HepG2 (cell line): ENCODE measurements around the gene C3orf18. TPM values are rescaled to one million over a fixed set of nuclear protein-coding genes. Genes with fewer than 3 reads are reported as not detected.

Experiments
- ATAC-seq: fragments of 200-7000 bp; cut with Tn5 transposase; 3 replicates; pipeline ENCODE4 v1.9.1; 2020; ENCODE audit warnings: mild to moderate bottlenecking, moderate library complexity
- BruUV-seq: library from RNA; stranded (reverse); fragments of 400-500 nt; replicated peaks from 2 replicates; lab custom pipeline; 2021; lab: Mats Ljungman, UMichigan
- CTCF ChIA-PET: fragments of 300-600 bp; formaldehyde crosslinking; extraction: SDS; loops from one replicate; lab custom pipeline; 2021; ENCODE audit warnings: low total read pairs, inconsistent platforms, low intra/inter-chr PET ratio; lab: Yijun Ruan, JAX
- POLR2A ChIA-PET: fragments of 350-600 bp; sonication (Branson Sonifier 250); formaldehyde crosslinking; loops from one replicate; lab custom pipeline; 2020; ENCODE audit warnings: antibody characterized with exemption, inconsistent platforms; lab: Yijun Ruan, JAX
- DNase-seq: peaks from one replicate; pipeline ENCODE4 v3.0.0-alpha.2; 2015; ENCODE audit warnings: low spot score
- FAIRE-seq: peaks from 3 replicates; lab custom pipeline; 2011; peaks lifted over from hg19 to GRCh38; lab: Jason Lieb, UNC
- H2AFZ ChIP-seq: one replicate; pipeline ENCODE4 v1.6.1; 2011; ENCODE audit warnings: low read length, inconsistent platforms
- H3K27ac ChIP-seq: fragments of 300-600 bp; 3 replicates; pipeline ENCODE4 v1.8.0; 2011; ENCODE audit warnings: mixed run types, mild to moderate bottlenecking, mixed read lengths, low read length, inconsistent platforms; ENCODE audit not compliant: insufficient read depth; ENCODE audit errors: extremely low read length
- H3K27me3 ChIP-seq, 2 experiments: fragments of 200-600 bp in 1 of 2; 2 replicates in 1 of 2; 3 replicates in 1 of 2; pipeline versions ENCODE4 v1.6.0 to v1.8.0; 2011; ENCODE audit warnings: low read length in 2 of 2, mild to moderate bottlenecking in 2 of 2, moderate library complexity in 2 of 2, inconsistent platforms in 1 of 2; ENCODE audit not compliant: insufficient read depth in 2 of 2, control insufficient read depth in 1 of 2
- H3K36me3 ChIP-seq, 2 experiments: fragments of 200-600 bp in 1 of 2; replicated peaks in 1 of 2; 2 replicates in 1 of 2; 3 replicates in 1 of 2; pipeline versions ENCODE4 v1.5.1 to v1.8.0; 2011; ENCODE audit warnings: low read length in 2 of 2, inconsistent platforms in 1 of 2; ENCODE audit not compliant: insufficient read depth in 2 of 2, control insufficient read depth in 1 of 2
- H3K4me1 ChIP-seq: 2 replicates; pipeline ENCODE4 v1.5.1; 2012; ENCODE audit warnings: low read length, inconsistent platforms; ENCODE audit not compliant: insufficient read depth
- H3K4me2 ChIP-seq: 2 replicates; pipeline ENCODE4 v1.6.0; 2011; ENCODE audit warnings: low read depth, low read length, inconsistent platforms
- H3K4me3 ChIP-seq, 3 experiments: fragments of 200-600 bp in 1 of 3; sonication (generic), shearing (Covaris generic) in 1 of 3; replicated peaks in 1 of 3; 2 replicates each; pipeline ENCODE4 v1.5.1; 2011 to 2016; ENCODE audit warnings: low read length in 3 of 3, inconsistent platforms in 2 of 3, low read depth in 2 of 3, mild to moderate bottlenecking in 2 of 3, control low read depth in 1 of 3, mixed read lengths in 1 of 3; ENCODE audit not compliant: insufficient read depth in 1 of 3
- H3K79me2 ChIP-seq: one replicate; pipeline ENCODE4 v1.6.1; 2011; ENCODE audit warnings: low read length, inconsistent platforms; ENCODE audit not compliant: insufficient read depth
- H3K9ac ChIP-seq: 2 replicates; pipeline ENCODE4 v1.6.0; 2011; ENCODE audit warnings: mild to moderate bottlenecking, low read depth, low read length, inconsistent platforms; ENCODE audit not compliant: insufficient read depth
- H3K9me3 ChIP-seq: 2 replicates; pipeline ENCODE4 v1.5.1; 2012; ENCODE audit warnings: mild to moderate bottlenecking, low read length
- H4K20me1 ChIP-seq: 2 replicates; pipeline ENCODE4 v1.6.0; 2011; ENCODE audit warnings: inconsistent platforms, mild to moderate bottlenecking, low read length, moderate library complexity; ENCODE audit not compliant: insufficient read depth
- ETS1 ChIP-seq: sonication (generic); formaldehyde crosslinking; IDR thresholded peaks from 2 replicates; pipeline ENCODE4 v1.4.0; 2020; ENCODE audit warnings: missing genetic modification reagents
- FOSL2 ChIP-seq: sonication (generic); formaldehyde crosslinking; IDR thresholded peaks from 2 replicates; pipeline ENCODE4 v1.4.0; 2020; ENCODE audit warnings: missing genetic modification reagents
- HMGXB3 ChIP-seq: sonication (generic); formaldehyde crosslinking; IDR thresholded peaks from 2 replicates; pipeline ENCODE4 v1.4.0; 2020; ENCODE audit warnings: missing genetic modification reagents, borderline replicate concordance
- LCORL ChIP-seq, 2 experiments: fragments of 450-650 bp in 1 of 2; sonication (generic) in 1 of 2; formaldehyde crosslinking in 1 of 2; IDR thresholded peaks; 2 replicates each; pipeline versions ENCODE4 v1.5.0 to v1.6.1; 2017 to 2020; ENCODE audit warnings: antibody characterized with exemption in 1 of 2, missing genetic modification reagents in 1 of 2
- NCOA1 ChIP-seq: sonication (generic); formaldehyde crosslinking; IDR thresholded peaks from 2 replicates; pipeline ENCODE4 v1.9.0; 2021; ENCODE audit warnings: missing genetic modification reagents
- RERE ChIP-seq: IDR thresholded peaks from 2 replicates; pipeline ENCODE4 v1.6.1; 2016; ENCODE audit warnings: low read depth, missing genetic modification reagents, missing compliant biosample characterization
- ZFP36L2 ChIP-seq: sonication (generic); formaldehyde crosslinking; IDR thresholded peaks from 2 replicates; pipeline ENCODE4 v1.4.0; 2020; ENCODE audit warnings: missing genetic modification reagents
- WGBS: methylation state at CpG from one replicate; pipeline ENCODE4 v1.1.6; 2017; ENCODE audit warnings: low lambda C conversion rate; 5-methylcytosine and 5-hydroxymethylcytosine counted together
- in situ Hi-C: cut with HindIII; loops from 2 replicates; pipeline ENCODE4 v1.10.0; 2017; ENCODE audit warnings: low pct_unique_long_range_greater_than_20kb; ENCODE audit not compliant: extremely low pct_ligation_motif_present
- intact Hi-C: fragments of 100-400 bp; cut with micrococcal nuclease; formaldehyde crosslinking; loops from one replicate; pipeline ENCODE4 v1.10.0; 2022; ENCODE audit not compliant: unreplicated experiment
- polyA plus RNA-seq, 8 experiments: library from polyadenylated mRNA; depleted of rRNA in 3 of 8; stranded (reverse) in 7 of 8; unstranded in 1 of 8; fragments of >200 nt; fragmentation: Illumina TruSeq in 4 of 8; extraction: Trizol in 4 of 8; gene quantifications; 2 replicates each; pipeline versions ENCODE4 v1.2.1 to v1.2.3, GENCODE V29; 2011 to 2016; ENCODE audit warnings: low read depth in 4 of 8, missing spikeins in 1 of 8, mixed read lengths in 1 of 8; ENCODE audit not compliant: insufficient read depth in 1 of 8
- total RNA-seq, 5 experiments: library from RNA; depleted of rRNA; stranded (reverse); fragments of >200 nt; fragmentation: Illumina TruSeq; extraction: Trizol; gene quantifications; 2 replicates each; pipeline ENCODE4 v1.2.3, GENCODE V29; 2016; ENCODE audit warnings: low read depth in 1 of 5

Gene C3orf18
- total and polyA plus RNA-seq, 2 of the 13 experiments (the other 11 are each of a cell fraction or from before 2014, with no cell fraction given), result 1.6 to 4.8 TPM

GRCh38 chr3:50611464-50612233 lies 44.1 kb upstream of the C3orf18 start, which contains the start of gene CISH (continued):
- TF ChIP-seq ETS1, result 0 out of 2 replicates have a peak, but pooled peaks have one; percentile 60
- TF ChIP-seq, all 625 proteins: peak for 328

- BruUV-seq, result no TSS peak
- TF ChIP-seq HMGXB3 (CRISPR knock-in tag) (no peak), ZFP36L2 (CRISPR knock-in tag) (peak; percentile 9; the same call in 1 of the 2 replicates), LCORL (IDR thresholded peaks at IDR 0.05) (no peak), LCORL (CRISPR knock-in tag; IDR thresholded peaks at IDR 0.05) (0 out of 2 replicates have a peak, but pooled peaks have one; percentile 1), RERE (CRISPR knock-in tag) (no peak), NCOA1 (CRISPR knock-in tag) (0 out of 2 replicates have a peak, but pooled peaks have one; percentile 9), FOSL2 (CRISPR knock-in tag) (no peak)
- peak overlapping the region; percentile 19 for H3K27ac ChIP-seq
- in situ Hi-C loops (loop anchor here (5.0 kb wide), 1 partner anchor 39 kb away; no protein-coding TSS in a partner anchor), intact Hi-C loops (loop anchor here (1.0 to 10.0 kb wide), 3 partner anchors 10 to 354 kb away; no protein-coding TSS in a partner anchor)
- peak overlapping the region; percentile 83 for H3K4me2 ChIP-seq
- DNase-seq (no peak), FAIRE-seq (no peak), ATAC-seq (no peak)
- CTCF ChIA-PET, result interaction anchor here (8.0 kb wide), 1 partner anchor 39 kb away, joined by 182 read pairs; the partner anchor contains the start of gene HEMK1
- H3K9me3 ChIP-seq, result no peaks in the 10 kb centered on the region
- peaks cover 41% of the 10 kb centered on the region for H3K4me1 ChIP-seq
- POLR2A ChIA-PET, result interaction anchor here (0.6 to 4.5 kb wide), 9 partner anchors 9 to 797 kb away, joined by 3 to 101 read pairs (median 9); partner anchors contain the start of gene HEMK1
- H3K36me3 ChIP-seq, result peaks cover 0 to 5% of the 10 kb centered on the region in 2 experiments; a peak in 1 of 5 replicates
- H3K27me3 ChIP-seq, result 0 out of 5 replicates have a peak, but pooled peaks cover 0 to 10% of the 10 kb centered on the region in 2 experiments
- H3K4me3 ChIP-seq, result peak overlapping the region; percentile 32 to 76 (median 55); a peak in 5 of 6 replicates
- H3K9ac ChIP-seq, result peak overlapping the region; percentile 61; the same call in 1 of the 2 replicates
- 53% methylated on average over 2 of the region's 10 CpGs for WGBS
- no peaks in the 10 kb centered on the region for H4K20me1 ChIP-seq
- no peaks in the 10 kb centered on the region for H3K79me2 ChIP-seq
- H2AFZ ChIP-seq, result no peak overlapping the region
Measured at GRCh38 chr3:50610992-50611463, 43.5 kb upstream of the C3orf18 start.
